NT2/D1 (cell line): ENCODE measurements around the gene PDE8A.

Source experiments
- SUZ12 ChIP-seq: IDR thresholded peaks from 2 replicates; pipeline ENCODE4 v1.6.1; 2011; ENCODE audit not compliant: insufficient read length, insufficient read depth; ENCODE audit errors: extremely low read depth
- YY1 ChIP-seq: IDR thresholded peaks from 2 replicates; pipeline ENCODE4 v1.6.1; 2011; ENCODE audit not compliant: insufficient read length, insufficient read depth
- ZNF274 ChIP-seq: IDR thresholded peaks from 2 replicates; pipeline ENCODE4 v1.6.1; 2011; ENCODE audit warnings: mild to moderate bottlenecking, low read depth, low read length

GRCh38 chr15:84981054-84981710 is 474 bp upstream of the PDE8A start:
- TF ChIP-seq YY1, result no peak
- TF ChIP-seq ZNF274, result no peak
- TF ChIP-seq SUZ12, result no peak
